ENCODE results near the gene NRL. TPM values are rescaled to one million over a fixed set of nuclear protein-coding genes. Genes with fewer than 3 reads are reported as not detected.

The NRL gene
- total RNA-seq: 2.2 TPM

DNA sequence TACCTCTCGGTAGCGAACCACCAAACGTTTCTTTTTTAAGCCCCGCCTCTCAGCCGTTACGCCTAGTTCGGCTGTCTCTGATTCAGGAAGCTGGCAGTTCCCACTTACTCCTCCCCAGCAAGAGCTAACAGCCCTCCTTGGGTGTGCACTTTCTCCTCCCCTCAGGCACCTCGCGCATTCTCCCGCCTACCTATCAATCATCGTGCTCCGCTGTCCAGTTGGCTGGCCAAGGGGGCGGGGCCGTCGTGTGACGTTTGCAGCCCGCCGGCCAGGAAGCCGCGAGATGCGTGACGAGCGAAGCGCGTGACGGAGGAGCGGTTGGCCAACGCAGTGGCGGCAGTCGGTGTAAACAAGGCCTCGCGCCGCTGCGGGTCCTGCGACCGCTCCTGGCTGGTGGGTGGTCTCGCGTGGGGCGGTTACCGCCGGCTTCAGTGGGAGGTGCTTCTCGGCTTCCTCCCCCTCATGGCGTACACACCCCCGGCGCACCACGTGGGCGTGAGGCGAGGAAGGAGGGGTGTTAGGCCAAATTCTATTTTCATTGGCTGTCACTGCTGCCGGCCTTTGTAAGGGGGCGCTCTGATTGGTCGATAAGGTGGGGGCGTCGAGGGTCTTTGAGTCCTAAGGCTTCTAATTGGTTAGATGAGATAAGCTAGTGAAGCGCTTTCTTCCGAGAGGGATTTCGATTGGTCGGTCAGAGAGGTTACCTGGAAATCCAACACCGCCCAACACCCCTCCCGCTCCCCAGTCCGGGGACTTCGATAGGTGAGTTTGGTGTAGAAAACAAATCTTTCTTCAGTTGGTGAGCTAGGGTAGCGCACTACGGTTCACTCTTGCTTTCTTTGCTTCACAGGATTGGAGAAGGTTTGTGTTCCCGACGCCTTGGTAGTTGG is at the start of gene NRL, which contains the start of gene DCAF11:
TSS of gene NRL (minus strand) at position 418 of the 890 bp plus-strand sequence. CDS start 32,101 bp downstream, outside the sequence.
TSS of gene DCAF11 (plus strand) at position 246 of the 890 bp plus-strand sequence. CDS start 818 bp downstream, outside the sequence.

GRCh38 chr14:24160850-24161804 is 46.4 kb upstream of the NRL start, which contains the start of gene IRF9:
Gene IRF9, plus strand, starts transcription at chr14:24161265. Its CDS starts 880 bp downstream, at chr14:24162145.

GRCh38 chr14:24146978-24147760 is 32.4 kb upstream of the NRL start, which contains the start of gene RNF31:
Gene RNF31, plus strand, starts transcription at chr14:24147498. Its CDS starts 201 bp downstream, at chr14:24147699.

GRCh38 chr14:24146453-24146977 is 31.8 kb upstream of the NRL start, which contains the start of gene PSME2:
Gene PSME2, minus strand, starts transcription at chr14:24146610. Its CDS starts 29 bp downstream, at chr14:24146581.

GRCh38 chr14:24141097-24141880 is 26.5 kb upstream of the NRL start, which contains the start of gene EMC9:
Gene EMC9, minus strand, starts transcription at chr14:24141591. Its CDS starts 287 bp downstream, at chr14:24141304.

DNA sequence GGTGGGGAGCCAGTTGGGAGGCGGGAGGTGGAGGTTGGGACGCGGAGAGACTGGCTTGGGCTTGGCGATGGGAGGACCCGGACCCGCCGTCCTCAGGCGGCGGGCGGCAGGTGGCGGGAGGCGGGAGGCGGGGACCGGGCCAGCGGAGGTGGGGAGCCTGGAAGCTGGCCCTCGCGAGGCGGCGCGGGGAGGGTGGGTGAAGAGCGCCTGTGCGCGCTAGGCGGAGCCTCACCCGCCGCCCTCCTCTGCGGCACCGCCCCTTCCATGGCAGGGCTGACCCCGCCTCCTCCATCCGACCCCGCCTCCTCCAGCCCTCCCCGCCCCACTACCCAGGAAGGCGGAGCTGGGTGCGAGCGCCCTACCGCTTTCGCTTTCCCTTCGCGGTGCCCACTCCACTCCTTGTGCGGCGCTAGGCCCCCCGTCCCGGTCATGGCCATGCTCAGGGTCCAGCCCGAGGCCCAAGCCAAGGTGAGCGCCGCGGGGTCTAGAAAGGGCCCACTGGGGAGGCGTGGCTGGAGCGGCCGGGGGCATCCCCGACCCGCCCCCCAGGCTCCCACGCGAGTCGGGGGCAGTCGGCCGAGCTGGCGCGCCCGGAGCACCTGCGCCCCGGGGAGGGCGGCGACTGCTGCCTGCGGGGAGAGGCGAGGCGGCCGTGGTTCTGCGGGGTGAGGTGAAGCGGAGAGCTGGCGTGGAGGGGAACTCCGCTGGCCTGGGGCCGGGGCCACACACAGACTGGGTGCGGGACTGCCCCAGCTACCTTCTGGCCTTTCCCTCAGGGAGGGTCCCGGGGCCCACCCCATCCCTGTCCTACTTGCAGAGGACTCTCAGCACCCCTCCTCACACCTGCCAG is 21.3 kb upstream of the NRL start, which contains the start of gene PSME1:
TSS of gene PSME1 (plus strand) at position 361 of the 850 bp plus-strand sequence. CDS start at position 430, 69 bp downstream.

GRCh38 chr14:24130380-24130716 is 15.6 kb upstream of the NRL start, which contains the start of gene FITM1:
Gene FITM1, plus strand, starts transcription at chr14:24130659. Its CDS starts 905 bp downstream, at chr14:24131564.

GRCh38 chr14:24093901-24094840 is 20.6 kb downstream of the NRL start, which contains the start of gene PCK2:
Gene PCK2, plus strand, starts transcription at chr14:24094311. Its CDS starts 95 bp downstream, at chr14:24094406.

DNA sequence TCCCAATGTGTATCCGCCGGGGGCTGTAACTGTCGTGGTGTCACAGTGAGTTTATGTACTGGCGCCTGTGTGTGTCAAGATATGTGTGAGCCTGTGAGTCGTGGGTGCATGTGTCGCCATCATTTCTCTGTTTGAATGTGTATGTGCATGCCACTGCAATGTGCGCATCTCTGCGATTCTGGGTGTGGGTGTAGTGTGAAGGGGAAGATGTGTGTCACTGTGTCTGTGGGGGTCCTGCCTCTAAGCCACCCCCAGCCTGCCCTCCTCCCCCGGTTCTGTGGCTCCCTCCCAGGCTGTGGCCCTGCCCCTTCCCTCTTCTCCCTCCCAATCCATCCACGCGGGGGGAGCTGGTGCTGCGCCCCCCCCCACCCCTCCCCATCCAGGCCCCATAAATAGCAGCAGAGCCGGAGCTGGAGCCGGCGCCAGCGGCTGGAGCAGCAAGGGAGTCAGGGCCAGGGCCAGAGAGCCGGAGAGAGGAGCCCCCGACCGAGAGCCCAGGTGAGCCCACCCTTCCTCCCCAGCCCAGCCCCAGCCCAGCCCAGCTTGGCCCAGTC is 43.5 kb downstream of the NRL start, which contains the start of gene CPNE6:
TSS of gene CPNE6 (plus strand) at position 419 of the 554 bp plus-strand sequence. CDS start 1,375 bp downstream, outside the sequence.

DNA sequence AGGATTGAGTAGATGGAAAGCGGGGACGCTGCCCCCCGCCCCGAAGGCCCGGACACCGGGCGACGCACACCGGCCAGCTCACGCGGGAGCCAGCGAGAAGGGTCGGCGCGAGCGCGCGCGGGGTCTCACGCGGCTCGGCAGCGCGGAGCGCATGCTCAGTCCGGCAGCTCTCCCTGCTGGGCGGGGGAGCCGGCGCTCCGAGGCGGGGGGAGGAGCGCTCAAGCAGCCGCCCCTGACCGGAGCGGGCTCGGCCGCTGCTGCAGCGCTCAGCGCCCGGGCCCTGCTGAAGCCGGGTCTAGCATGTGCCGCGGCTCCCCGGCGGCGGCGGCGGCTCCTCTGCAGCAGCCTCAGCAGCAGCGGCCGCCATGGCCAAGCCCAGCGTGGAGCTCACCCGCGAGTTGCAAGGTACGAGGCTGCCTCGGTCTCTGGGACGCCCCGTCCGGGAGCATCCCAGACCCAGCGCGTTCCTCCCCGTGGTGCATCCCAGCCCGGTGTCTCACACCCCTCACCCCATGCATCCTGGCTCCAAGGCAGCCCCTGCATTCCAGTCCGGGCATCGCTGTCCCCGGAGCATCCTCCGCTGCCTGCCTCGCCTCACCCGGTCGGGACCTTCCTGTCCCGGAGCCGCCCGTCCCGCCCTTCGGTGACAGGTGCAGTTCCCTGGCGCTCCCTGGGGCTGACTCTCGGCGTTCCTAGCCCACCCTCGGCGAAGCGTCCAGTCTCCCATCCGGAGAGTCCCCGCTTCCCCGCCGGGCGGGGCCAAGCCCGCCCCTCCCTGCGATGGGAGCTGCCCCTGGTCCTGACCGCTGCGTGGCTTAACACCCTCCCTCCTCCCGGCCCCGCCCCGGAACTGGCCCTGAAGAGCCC is 62.7 kb downstream of the NRL start, which contains the start of gene CARMIL3:
TSS of gene CARMIL3 (plus strand) at position 221 of the 867 bp plus-strand sequence. CDS start at position 366, 145 bp downstream.

Small RNA genes within 50 kb of the gene (small RNA-seq; reads per million reads assigned to genes)
- 0.18 reads per million for gene RNA5SP383 (ENCODE audit: low replicate concordance)

Other genes with a start within 250 kb of the NRL start
- 6.3 TPM for gene DHRS4, start 161.2 kb downstream of the NRL start, total RNA-seq
- gene DHRS4L2, start 126.0 kb downstream of the NRL start, total RNA-seq: 4.4 TPM
- 51.6 TPM for gene CARMIL3, start 62.9 kb downstream of the NRL start, total RNA-seq
- 27.2 TPM for gene CPNE6, start 43.4 kb downstream of the NRL start, total RNA-seq
- 2.2 TPM for gene PCK2, start 20.6 kb downstream of the NRL start, total RNA-seq
- 64.2 TPM for gene DCAF11, start 172 bp downstream of the NRL start, total RNA-seq
- gene FITM1, start 15.7 kb upstream of the NRL start, total RNA-seq: 0.94 TPM
- 23.2 TPM for gene PSME1, start 21.2 kb upstream of the NRL start, total RNA-seq
- 10.0 TPM for gene EMC9, start 26.6 kb upstream of the NRL start, total RNA-seq
- gene PSME2, start 31.7 kb upstream of the NRL start, total RNA-seq: 22.2 TPM
- 38.5 TPM for gene RNF31, start 32.5 kb upstream of the NRL start, total RNA-seq
- gene IRF9, start 46.3 kb upstream of the NRL start, total RNA-seq: 17.5 TPM
- gene REC8, start 57.1 kb upstream of the NRL start, total RNA-seq: 33.8 TPM
- 18.2 TPM for gene IPO4, start 73.9 kb upstream of the NRL start, total RNA-seq
- 20.7 TPM for gene TM9SF1, start 80.5 kb upstream of the NRL start, total RNA-seq
- not detected for gene TSSK4, start 90.7 kb upstream of the NRL start, total RNA-seq
- 35.1 TPM for gene CHMP4A, start 98.5 kb upstream of the NRL start, total RNA-seq
- gene MDP1, start 101.1 kb upstream of the NRL start, total RNA-seq: 25.0 TPM
- gene NEDD8, start 117.4 kb upstream of the NRL start, total RNA-seq: 62.3 TPM
- 34.7 TPM for gene GMPR2, start 118.0 kb upstream of the NRL start, total RNA-seq
- gene TINF2, start 127.7 kb upstream of the NRL start, total RNA-seq: 51.3 TPM
- 4.4 TPM for gene TGM1, start 148.2 kb upstream of the NRL start, total RNA-seq
- gene RABGGTA, start 156.6 kb upstream of the NRL start, total RNA-seq: 30.7 TPM
- 13.8 TPM for gene DHRS1, start 184.8 kb upstream of the NRL start, total RNA-seq
- gene NOP9, start 184.9 kb upstream of the NRL start, total RNA-seq: 25.4 TPM
- gene CIDEB, start 193.0 kb upstream of the NRL start, total RNA-seq: 5.6 TPM
- 2.2 TPM for gene LTB4R2, start 195.2 kb upstream of the NRL start, total RNA-seq
- 1.6 TPM for gene LTB4R, start 196.6 kb upstream of the NRL start, total RNA-seq
- 3.1 TPM for gene ADCY4, start 220.1 kb upstream of the NRL start, total RNA-seq
- not detected for gene RIPK3, start 225.0 kb upstream of the NRL start, total RNA-seq